HG03378 (cell line): ENCODE data around the gene FGF10.

ENCODE experiments used
- ATAC-seq: cut with Tn5 transposase; IDR thresholded peaks from one replicate; pipeline ENCODE4 v1.9.1; 2021; ENCODE audit warnings: mild to moderate bottlenecking, moderate library complexity; ENCODE audit not compliant: unreplicated experiment

FGF10 gene

DNA sequence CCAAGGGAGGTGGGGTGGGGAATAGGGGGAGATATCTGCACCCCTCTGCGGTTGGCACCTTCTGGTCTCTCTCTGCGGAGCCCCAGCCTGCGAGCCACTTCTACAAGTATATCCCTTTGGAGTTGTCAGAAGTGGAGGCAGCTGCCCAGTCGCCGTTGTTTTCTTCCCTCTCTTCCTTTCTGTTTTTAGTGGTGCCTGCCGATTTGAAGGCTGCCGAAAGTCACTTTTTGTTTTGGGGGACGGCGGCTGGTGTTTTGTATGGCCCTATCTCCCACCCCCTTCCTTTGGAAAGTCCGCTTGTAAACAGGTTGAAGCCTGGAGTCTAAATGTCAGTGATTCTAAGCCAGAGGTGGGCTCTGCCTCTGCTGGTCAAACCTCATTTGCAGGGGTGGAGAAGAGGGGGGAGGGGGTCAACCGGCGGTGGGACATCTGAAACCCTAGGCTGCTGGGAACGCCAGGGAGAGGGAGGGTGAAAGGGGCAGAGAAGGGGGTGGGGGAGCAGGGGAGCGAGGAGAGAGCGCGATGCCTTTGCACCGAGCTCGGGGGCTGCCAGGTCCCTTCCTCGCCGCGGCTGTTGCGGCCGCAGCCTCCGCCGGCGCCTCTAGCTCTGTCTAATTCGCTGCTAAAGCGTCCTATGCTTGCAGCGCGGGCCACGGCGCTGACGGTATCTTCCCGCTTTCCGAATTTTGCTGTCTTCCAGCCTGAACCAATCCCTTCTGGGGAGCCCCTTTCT, at the start of gene FGF10:
TSS of gene FGF10 (minus strand) at position 331 of the 733 bp plus-strand sequence. CDS start 738 bp downstream, outside the sequence.
- no peak for ATAC-seq

DNA sequence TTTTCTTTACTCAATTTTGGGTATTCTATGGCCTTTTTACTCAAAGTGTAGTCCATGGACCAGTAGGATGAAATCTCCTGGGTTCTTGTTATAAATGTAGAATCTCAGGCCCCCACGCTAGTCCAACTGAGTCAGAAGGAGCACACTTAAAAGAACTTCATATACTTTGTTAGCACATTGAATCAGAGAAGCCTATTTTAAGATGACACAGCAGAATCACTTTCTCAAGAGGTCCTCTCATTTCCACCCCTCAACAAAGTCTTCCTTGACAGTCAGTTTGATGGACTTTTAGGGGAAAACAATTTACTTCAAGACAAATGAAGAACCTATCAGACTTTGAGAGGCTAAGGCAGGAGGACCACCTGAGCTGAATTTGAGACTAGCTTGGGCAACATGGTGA, 37.7 kb upstream of the FGF10 start:
- ATAC-seq, result no peak

DNA sequence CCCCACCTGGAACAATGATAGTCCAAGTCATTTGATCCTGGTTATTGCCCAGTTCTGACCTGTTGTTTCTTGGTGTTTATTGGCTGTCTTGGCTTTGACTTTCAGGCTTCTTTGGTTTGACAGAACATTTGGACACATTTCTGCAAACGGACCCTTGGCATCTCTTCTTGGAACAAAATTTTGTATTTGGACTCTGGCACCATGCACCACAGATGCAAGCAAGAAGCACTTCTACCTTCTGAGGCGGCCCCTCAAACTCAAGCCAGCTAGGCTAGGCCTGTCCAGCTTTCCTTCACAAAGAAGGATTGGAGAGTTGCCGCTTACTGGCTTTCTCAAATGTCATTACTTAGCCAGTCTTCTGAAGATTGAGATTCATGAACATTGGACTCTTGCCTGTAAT, 23.1 kb upstream of the FGF10 start:
- no peak for ATAC-seq

DNA sequence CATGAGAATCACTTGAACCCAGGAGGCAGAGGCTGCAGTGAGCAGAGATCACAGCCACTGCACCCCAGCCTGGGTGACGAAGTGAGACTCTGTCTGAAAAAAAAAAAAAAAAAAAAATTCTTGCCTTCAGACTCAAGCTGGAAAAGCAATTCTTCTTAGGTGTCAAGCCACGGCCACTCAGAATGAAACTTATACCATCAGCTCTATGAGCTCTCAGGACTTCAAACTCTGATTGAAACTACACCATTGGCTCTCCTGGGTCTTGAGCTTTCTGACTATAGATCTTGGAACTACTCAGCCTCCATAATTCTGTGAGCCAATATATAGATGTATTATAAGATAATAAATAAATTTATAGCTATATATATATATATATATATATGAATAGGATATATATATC, 12.9 kb upstream of the FGF10 start:
- no peak for ATAC-seq

DNA sequence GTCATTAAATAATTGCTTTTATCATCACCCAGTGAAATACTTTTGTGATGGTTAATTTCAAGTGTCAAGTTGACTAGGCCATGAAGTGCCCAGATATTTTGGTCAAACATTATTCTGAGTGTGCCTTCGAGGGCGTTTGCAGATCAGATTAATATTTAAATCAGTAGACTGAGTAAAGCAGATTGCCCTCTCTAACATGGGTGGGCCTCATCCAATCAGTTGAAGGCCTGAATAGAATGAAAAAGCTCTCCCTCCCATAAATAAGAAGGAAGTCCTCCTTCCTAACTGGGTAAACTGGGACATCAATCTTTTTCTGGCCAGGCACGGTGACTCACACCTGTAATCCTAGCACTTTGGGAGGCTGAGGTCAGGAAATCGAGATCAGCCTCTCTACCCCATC, 12.4 kb upstream of the FGF10 start:
- ATAC-seq, result no peak

DNA sequence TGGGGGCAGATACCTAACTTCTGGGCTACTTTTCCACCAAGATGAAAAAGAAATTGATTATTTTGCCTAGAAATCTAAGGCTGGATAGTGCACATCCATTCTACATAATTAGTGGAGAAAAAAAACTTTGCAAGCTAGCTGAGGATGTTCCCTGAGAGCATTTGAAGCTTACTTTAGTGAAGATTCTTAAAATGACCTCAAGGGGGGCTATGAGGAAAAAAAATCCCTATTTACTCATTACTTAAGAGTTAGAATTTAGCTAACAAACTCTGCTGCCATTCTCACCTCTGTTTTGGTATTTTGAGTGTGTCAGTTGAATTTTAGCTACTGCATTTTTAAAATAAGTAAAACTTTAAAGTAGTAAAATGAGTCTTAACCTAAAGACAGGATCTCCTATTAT, 9.2 kb upstream of the FGF10 start:
- no peak for ATAC-seq

DNA sequence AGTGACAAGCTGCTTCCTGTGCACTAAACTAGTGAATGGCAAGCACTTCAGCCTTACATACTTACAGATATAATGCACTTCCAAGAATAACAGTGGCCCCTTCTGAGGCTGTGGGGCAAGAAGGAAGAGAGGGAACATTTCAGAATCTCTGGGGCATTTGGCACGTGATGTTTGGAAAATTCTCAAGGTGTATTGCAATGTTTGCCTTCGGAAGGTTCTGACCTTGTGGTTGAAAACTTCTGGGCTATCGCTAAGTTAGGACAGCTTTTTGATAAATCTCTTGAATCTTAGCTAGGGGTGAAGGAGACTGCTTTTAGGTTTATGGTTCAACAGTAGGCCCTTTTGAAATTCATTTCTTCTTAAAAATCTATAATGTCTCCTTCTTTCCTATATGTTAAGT, 7.1 kb upstream of the FGF10 start:
- ATAC-seq, result no peak

DNA sequence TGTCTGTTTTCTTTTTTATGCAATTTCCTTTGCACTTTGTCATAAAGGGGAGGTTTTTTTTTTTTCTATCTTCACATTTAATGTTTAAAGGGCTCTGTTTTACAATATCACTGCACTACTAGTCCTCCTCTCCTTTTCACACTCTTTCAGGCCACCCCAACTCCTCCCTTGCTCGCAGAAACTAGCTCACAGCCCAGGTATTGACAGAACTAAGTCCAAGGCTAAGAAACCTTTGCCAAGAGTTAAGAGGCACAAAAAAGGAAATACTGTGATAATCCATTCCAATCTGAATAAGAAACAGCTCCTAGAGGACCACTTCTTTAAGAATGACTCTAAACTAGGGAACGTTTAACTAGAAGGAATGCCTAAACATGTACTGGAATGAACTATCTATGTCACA, 1.1 kb upstream of the FGF10 start:
- no peak for ATAC-seq

DNA sequence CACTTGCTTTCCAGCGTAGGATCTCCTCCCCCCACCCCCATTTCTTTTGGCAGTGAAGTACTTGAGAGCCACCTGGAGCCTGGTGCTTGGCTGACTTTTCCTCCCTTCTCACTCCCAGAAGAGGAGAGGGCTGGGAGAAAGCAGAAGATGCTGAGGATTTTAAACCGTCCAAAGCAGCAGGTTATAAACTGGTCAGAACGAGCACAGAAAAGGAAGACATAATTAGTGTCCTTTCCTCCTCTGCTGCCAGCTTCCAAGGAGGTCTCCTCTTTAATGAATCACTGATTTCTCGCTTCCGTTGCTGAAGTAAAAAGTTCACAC, 563 bp upstream of the FGF10 start:
- no peak for ATAC-seq

DNA sequence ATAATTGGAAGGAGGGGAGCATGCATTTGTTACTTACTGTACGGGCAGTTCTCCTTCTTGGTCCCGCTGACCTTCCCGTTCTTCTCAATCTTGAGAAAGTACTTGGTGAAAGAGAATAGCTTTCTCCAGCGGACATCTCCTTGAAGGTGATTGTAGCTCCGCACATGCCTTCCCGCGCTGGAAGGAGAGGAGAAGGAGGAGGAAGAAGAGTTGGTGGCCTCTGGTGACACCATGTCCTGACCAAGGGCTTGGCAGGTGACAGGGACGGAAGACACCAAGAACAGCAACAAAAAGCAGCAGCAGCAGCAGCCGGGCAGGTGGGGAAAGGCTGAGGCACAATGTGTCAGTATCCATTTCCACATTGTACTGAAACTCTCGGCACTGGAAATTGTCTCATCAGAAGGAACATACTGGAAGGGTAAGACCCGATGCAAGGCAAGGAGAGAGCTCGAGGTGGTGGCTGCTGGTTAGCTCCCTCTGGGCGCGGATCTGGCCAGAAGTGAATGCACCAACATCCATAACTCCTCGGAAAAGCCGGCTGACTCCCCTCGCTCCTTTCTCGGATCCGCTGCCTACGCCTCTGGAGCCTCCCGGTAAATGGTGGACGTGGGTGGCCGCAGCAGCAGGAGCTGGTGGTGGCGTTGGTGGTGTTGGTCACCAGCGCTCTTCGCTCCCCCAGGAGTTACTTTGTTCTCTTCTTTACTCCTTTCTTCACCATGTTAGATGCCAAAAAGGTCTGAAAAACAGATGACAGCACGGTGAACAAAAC, 715 bp downstream of the FGF10 start:
- no peak for ATAC-seq

DNA sequence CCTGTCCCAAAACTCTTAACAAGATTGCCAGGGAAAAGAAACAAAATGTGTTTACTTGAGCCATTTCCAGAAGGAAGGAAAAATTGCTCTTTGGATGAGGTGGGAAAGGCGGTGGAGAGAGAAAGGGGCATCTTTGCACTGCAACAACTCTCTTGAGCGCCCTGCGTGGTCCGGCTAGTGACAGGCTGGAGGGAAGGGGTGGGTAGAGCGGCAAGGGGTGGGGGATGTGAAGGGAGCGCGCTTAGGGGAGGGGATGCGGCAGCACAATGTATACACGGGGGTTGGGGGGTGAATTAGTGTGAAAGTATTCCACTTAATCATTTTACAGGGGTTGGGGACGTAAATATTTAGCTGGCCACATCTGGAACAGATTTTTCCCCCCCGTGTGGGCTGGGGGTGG, 1.3 kb downstream of the FGF10 start:
- ATAC-seq, result no peak

DNA sequence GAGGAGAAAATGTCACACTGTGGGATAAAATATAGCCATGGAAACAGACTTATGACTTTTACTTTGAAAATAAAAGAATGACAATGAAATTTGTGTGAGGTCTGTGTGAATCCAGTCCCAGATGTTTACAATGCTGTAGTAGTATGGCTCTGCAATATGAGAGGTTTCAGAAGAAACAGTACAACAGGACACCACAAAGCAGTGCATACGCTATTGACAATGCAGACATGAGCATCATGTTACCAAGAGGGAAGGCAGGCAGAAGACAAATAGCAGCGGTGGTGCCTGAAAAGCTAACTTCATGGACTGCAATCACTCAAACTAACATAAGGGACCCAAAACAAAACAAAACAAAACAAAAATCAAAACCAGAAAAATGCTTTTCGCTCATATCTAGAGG, 1.8 kb downstream of the FGF10 start:
- ATAC-seq, result no peak

DNA sequence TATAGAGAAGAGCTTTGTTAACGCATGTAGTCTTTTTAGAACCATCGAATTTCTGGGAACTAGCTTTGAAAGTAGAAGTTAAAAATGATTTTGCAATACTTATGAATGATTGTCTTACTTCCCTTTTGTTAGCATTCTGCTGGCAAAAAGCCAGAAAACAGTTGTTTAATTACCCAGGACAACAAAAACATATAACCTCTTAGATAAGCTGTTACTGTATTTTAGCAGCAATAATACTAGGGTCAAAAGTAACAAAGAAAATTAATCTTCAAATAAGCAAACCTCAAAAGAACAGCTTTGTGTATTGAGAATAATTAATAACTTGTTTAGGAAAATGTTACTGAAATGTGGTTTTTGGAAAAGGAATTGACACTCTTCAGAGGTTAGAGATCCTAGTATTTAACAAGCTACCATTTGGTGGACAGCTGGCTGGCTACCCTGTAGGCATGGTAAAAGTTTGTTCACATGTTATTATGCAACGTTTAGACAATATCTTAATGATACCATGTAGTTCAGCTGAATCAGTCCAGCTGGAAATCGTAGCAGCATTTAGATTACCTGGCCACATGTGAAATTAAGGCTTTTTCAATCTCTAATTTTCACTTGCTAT, 3.8 kb downstream of the FGF10 start:
- ATAC-seq, result no peak

DNA sequence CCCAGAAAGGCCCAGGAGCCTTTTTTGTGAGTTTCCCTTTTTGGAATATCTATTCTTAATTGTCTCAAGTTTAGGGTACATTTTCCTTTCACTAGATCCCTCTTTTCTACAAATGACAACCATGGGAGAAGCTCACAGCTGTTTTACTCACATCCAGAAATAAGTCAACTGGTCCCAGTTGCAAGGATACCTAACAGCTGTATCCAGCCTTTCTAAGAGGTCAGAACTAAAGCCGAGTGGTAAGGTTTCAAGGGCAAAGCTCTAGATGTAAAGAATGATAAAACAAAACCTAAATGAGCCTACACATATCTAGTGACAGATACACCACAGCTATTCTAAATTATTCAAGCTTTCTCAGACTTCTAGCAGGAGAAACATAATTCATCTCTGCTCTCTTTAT, 4.4 kb downstream of the FGF10 start:
- no peak for ATAC-seq

DNA sequence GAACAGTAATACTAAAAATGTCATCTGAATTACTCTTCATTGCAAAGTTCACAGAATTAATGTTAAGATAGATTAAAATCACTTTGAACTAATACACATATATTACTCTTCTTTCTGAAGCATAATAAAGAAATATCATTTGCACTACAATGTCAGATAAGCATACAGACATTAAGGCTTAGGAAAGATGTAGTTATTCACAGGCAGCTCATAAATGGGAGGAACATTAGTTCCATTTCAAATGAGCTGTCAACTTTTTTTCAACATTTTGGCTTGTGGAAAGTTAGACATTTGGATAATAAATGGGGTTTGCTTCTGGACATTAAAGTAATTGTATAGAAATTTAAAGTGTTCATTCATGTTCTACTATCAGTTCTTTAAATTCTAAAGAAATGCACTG, 6.3 kb downstream of the FGF10 start:
- ATAC-seq, result no peak

DNA sequence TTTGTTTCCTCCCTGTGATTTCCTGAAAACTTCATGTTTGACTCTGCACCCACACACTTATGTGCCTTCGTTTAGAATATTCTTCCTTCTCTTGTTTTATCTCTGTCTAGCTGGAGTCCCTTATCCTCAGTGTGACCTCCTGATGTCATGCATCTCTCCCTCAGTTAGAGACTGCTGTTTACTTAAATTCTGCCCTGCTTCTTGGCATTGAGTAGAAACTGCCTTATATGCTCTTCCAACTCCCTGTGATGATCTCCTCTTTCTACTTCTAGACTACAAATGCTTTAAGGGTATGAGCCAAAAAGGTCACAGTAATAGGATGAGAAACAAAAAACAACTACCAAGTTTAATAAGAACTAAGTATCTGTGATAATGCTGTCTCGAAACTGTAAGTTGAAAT, 12.2 kb downstream of the FGF10 start:
- no peak for ATAC-seq

DNA sequence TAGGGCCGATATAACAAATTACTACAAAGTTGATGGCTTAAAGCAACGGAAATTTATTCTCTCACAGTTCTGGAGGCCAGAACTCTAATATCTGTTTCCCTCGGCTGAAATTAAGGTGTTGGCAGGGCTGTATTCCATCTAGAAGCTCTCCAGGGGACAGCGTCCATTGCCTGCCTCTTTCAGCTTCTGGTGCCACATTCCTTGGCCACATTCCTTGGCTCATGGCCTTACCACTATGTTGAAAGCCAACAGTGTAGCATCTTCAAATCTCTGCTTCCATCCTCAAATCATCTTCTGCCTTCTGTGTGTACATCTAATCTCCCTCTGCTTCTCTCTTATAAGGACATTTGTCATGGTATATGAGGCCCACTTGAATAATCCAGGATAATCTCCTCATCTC, 17.2 kb downstream of the FGF10 start:
- no peak for ATAC-seq

DNA sequence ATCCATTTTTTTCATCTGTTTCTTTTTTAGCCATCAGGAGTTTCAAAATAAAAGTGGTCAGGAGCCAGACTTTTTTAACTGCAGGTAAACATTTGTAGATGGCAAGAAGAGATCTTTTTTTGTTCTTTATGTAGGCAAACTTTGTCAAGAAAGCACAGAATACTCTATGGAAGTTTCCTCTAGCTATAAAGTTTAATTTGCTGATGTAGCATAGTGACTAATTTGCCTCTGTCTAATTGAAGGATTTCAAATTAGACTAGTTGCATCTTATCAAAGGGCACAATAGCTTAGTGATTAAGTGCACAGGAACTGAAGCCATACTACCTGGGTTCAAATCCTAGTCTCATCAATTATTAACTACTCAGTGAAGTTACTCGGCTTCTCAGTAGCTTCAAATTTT, 22.0 kb downstream of the FGF10 start:
- ATAC-seq, result no peak

DNA sequence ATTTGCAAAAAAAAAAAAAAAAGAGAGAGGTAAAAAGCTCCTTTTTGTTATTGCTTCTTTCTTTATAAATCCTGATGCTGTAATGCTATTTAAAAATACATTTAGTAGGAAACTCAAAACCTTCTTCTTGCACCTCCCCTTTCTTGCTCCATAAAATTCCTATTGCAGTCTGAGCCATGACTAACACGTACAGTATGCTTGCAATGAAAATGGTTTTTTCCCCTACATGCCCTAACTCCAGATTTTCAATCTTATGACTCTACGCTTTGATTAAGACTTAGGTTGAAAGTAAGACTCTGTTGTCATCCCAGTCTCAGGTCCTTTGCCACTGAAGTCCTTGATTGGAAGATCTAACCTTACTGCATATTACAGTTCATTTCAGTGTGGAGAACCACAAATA, 23.9 kb downstream of the FGF10 start:
- ATAC-seq, result no peak

DNA sequence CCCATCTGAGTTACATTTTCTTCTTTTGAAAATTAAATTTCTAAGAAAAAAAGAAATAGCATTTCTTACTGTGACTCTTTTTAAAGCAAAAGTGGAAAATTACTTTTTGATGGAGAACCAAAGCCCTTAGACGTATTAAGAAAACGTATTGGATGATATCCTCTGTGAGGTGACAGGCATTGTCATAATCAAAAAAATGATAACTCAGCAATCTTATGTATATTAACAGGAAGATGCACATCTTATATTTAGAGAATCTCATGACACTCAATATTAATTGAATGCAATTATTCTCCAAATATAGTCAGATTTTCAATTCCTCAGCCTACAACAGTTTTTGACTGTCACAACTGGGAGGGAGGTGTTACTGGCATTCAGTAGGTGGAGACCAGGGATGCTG, 25.1 kb downstream of the FGF10 start:
- ATAC-seq, result no peak

DNA sequence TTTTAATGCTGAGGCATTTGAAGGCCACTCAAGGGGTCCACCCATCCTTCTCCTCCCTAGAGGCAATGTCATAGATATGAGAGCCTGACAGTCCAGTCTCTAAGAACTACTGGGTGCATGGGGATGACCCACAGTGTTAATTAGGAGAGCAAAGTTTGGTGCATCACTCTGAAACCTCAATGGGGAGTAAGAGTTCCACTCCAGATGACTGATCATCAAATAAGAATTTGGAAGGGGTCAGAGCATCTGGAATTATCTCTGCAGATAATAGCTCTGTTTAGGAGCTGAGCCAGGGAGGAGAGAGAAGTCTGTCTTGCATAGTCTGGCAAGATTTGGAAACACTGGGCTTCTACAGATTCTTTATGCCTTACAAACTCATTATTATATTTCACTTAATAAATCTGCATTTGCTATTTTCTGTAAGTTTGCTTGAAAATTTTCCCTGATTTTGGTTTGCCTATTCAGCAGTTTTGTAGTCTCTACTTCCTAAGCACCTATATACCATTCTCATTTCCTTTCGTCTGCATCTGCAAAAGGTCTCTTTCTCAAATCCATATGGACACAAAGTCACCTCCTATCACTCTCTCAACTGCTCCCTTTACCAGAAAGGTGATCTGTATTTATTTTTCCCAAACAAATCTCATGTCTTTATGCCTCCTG, 27.7 kb downstream of the FGF10 start:
- no peak for ATAC-seq

DNA sequence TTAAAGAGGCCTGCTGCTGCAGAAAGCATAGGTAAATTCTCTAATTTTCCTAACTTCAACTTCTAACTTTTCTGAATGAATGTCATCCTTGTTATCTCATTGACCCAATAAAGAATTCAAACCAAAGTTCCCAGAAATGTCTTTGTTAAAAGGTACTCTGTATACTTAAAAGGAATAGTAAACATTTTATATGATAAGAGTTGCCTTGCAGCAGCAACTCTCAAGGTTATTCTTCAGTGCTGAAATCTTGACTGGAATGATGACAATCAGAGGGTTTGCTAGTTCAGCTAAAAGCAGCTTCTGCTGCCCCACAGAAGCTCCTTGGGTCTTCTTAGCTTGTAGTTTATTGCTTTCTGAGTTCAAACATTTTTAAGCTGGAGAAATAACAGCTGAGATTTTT, 28.3 kb downstream of the FGF10 start:
- ATAC-seq, result no peak
